ENCODE measurements around the gene UTS2B. TPM values are rescaled to one million over a fixed set of nuclear protein-coding genes. Genes with fewer than 3 reads are reported as not detected.
"Not testable (repeated sequence)": the region's sequence is repeated elsewhere in the genome, so short reads cannot be mapped to it uniquely, and the experiment has no call there.

Gene UTS2B
- total RNA-seq, 2 experiments from 2014 or later, result not detected

DNA sequence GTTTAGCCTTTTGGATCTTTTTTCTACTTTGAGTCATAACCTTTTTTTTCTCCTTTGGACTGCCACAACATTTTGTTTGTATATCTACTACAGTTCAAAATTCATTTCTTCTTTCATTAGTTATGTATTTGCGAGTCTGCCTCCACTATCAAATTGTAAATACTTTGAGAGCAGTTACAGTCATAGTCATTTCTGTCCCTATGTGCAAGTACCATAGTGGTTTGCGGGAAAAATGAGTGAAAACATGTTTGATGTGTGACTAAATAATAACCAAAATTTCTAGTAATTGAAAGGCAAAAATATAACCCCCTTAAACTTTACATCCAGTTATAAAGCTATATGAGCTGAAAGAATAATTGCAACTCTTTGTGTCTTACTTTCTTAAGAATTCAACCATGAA is 46.9 kb downstream of the UTS2B start:
- Mint-ChIP-seq H3K4me1 (ENCODE audit: low read depth) (no peaks in the 10 kb centered on the region), H3K27ac (no peak overlapping the region), H3K9me3 (ENCODE audit: insufficient read depth) (no peaks in the 10 kb centered on the region), H3K36me3 (ENCODE audit: low read depth) (no peaks in the 10 kb centered on the region), H3K4me3 (no peak overlapping the region), H3K27me3 (ENCODE audit: low read depth) (no peaks in the 10 kb centered on the region)
- POLR2A ChIA-PET, result no interaction called here
- DNase-seq (no peak), ATAC-seq (no peak)
- CTCF ChIA-PET, result no interaction called here

GRCh38 chr3:191282251-191283185 is 47.8 kb downstream of the UTS2B start:
- DNase-seq (no peak), ATAC-seq (no peak)
- Mint-ChIP-seq H3K27me3 (ENCODE audit: low read depth) (no peaks in the 10 kb centered on the region), H3K9me3 (ENCODE audit: insufficient read depth) (no peaks in the 10 kb centered on the region), H3K36me3 (ENCODE audit: low read depth) (no peaks in the 10 kb centered on the region), H3K27ac (no peak overlapping the region), H3K4me3 (no peak overlapping the region), H3K4me1 (ENCODE audit: low read depth) (no peaks in the 10 kb centered on the region)
- ChIA-PET POLR2A (no interaction called here), CTCF (no interaction called here)

- ATAC-seq, result no peak
- Mint-ChIP-seq H3K9me3 (ENCODE audit: insufficient read depth) (no peaks in the 10 kb centered on the region), H3K27me3 (ENCODE audit: low read depth) (no peaks in the 10 kb centered on the region), H3K4me3 (no peak overlapping the region), H3K36me3 (ENCODE audit: low read depth) (no peaks in the 10 kb centered on the region), H3K4me1 (ENCODE audit: low read depth) (no peaks in the 10 kb centered on the region), H3K27ac (no peak overlapping the region)
- DNase-seq, result no peak
- ChIA-PET CTCF (no interaction called here), POLR2A (no interaction called here)
Measured at GRCh38 chr3:191280882-191281281, 49.4 kb downstream of the UTS2B start.

- no peaks in the 10 kb centered on the region for H3K36me3 Mint-ChIP-seq (ENCODE audit: low read depth)
- CTCF ChIA-PET, result no interaction called here
Measured at GRCh38 chr3:191280111-191280510, 50.2 kb downstream of the UTS2B start.

DNA sequence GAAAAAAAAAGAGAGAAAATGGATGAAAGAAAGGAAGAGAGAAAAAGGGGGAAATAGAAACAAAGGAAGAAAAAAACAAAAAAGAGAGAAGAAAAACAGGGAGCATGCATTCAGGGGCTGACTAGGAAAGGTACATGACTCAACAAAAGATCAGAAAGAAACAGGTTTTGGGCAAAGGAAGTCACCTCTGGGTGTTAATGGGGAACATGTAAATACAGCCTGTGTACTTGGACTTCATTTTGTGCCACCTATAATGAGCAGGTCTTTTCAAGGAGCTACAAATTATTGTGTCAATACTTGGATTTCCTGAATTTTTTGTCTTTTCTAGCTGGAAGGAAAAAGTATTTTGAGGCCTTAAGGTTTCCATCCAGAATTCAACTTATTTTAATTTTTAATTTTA is 54.6 kb downstream of the UTS2B start:
- no peak for DNase-seq
- CTCF ChIA-PET, result no interaction called here
- H3K9me3 Mint-ChIP-seq (ENCODE audit: insufficient read depth), result no peaks in the 10 kb centered on the region
- no peaks in the 10 kb centered on the region for H3K36me3 Mint-ChIP-seq (ENCODE audit: low read depth)
- no peak for ATAC-seq
- no peaks in the 10 kb centered on the region for H3K4me1 Mint-ChIP-seq (ENCODE audit: low read depth)
- no peak overlapping the region for H3K4me3 Mint-ChIP-seq
- no peak overlapping the region for H3K27ac Mint-ChIP-seq
- H3K27me3 Mint-ChIP-seq (ENCODE audit: low read depth), result no peaks in the 10 kb centered on the region
- POLR2A ChIA-PET, result no interaction called here

More at GRCh38 chr3:191280111-191280510, 50.2 kb downstream of the UTS2B start:
- no peaks in the 10 kb centered on the region for H3K9me3 Mint-ChIP-seq (ENCODE audit: insufficient read depth)
- no peak overlapping the region for H3K27ac Mint-ChIP-seq
- no peaks in the 10 kb centered on the region for H3K27me3 Mint-ChIP-seq (ENCODE audit: low read depth)
- no peaks in the 10 kb centered on the region for H3K4me1 Mint-ChIP-seq (ENCODE audit: low read depth)
- ATAC-seq (no peak), DNase-seq (no peak)
- POLR2A ChIA-PET, result no interaction called here
- H3K4me3 Mint-ChIP-seq, result no peak overlapping the region

GRCh38 chr3:191275244-191275643 is 55.1 kb downstream of the UTS2B start:
- DNase-seq; POLR2A ChIA-PET; H3K4me3 Mint-ChIP-seq; H3K27me3 Mint-ChIP-seq (ENCODE audit: low read depth); H3K4me1 Mint-ChIP-seq (ENCODE audit: low read depth); H3K27ac Mint-ChIP-seq; ATAC-seq; H3K9me3 Mint-ChIP-seq (ENCODE audit: insufficient read depth); CTCF ChIA-PET; H3K36me3 Mint-ChIP-seq (ENCODE audit: low read depth): not testable (repeated sequence)

DNA sequence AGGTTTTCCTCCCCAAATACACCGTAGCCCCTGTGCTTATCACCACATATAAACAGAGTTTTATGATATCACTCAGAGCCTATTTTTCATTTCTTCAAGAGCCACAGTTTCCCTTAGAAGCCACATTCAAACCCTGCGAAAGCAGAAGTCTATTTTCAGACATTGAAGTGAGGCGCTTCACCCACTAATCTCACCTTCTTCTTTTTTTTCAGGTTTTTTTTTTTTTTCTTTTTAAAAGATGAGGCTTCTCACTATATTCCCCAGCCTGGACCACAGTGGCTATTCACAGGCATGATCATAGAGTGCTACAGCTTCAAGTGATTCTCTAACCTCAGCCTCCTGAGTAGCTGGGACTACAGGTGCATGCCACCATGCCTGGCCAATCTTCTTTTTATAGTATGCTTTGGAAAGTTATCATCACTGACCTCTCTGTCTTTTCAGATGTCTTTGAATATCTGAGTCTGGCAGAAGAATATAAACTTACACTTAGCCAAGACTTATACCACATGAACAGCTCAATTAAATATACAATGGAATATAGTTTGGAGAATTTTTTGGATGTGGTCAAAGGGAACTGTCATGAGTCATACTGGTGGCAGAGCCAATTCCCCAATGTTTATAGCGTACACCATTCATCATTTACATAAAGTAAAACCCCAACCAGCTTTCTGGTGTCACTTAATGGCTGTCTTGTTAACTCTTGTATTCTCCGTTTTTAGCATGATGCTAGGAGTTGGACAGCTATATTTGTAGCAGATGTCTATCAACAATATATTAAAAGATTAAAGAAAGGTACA is 60.8 kb downstream of the UTS2B start:
- H3K36me3 Mint-ChIP-seq (ENCODE audit: low read depth), result no peaks in the 10 kb centered on the region
- ChIA-PET POLR2A (no interaction called here), CTCF (no interaction called here)
- no peaks in the 10 kb centered on the region for H3K27me3 Mint-ChIP-seq (ENCODE audit: low read depth)
- no peak overlapping the region for H3K4me3 Mint-ChIP-seq
- H3K9me3 Mint-ChIP-seq (ENCODE audit: insufficient read depth), result no peaks in the 10 kb centered on the region
- ATAC-seq (no peak), DNase-seq (no peak)
- H3K27ac Mint-ChIP-seq, result no peak overlapping the region
- no peaks in the 10 kb centered on the region for H3K4me1 Mint-ChIP-seq (ENCODE audit: low read depth)

DNA sequence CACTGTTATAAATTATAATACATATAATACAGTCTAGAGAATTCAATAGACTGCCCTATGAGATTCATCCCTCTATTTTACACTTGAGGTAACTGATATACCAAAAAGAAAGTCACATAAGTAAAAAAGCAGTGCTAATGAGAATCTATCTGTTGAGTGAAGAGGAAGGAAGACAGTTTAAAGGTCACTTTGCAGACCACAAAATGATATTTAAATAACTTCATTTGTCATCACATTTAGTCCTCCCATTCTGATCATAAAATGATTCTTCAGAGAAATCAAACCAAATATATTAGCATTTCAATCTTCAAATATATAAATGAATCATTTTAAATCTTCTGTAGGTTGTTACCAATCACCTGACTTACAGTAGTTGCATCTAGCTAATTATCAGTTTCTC is 61.6 kb downstream of the UTS2B start:
- POLR2A ChIA-PET, result no interaction called here
- no peaks in the 10 kb centered on the region for H3K9me3 Mint-ChIP-seq (ENCODE audit: insufficient read depth)
- no peak overlapping the region for H3K27ac Mint-ChIP-seq
- no peaks in the 10 kb centered on the region for H3K4me1 Mint-ChIP-seq (ENCODE audit: low read depth)
- H3K4me3 Mint-ChIP-seq, result no peak overlapping the region
- H3K36me3 Mint-ChIP-seq (ENCODE audit: low read depth), result no peaks in the 10 kb centered on the region
- ATAC-seq (no peak), DNase-seq (no peak)
- no peaks in the 10 kb centered on the region for H3K27me3 Mint-ChIP-seq (ENCODE audit: low read depth)
- CTCF ChIA-PET, result no interaction called here

- no peaks in the 10 kb centered on the region for H3K4me1 Mint-ChIP-seq (ENCODE audit: low read depth)
- no peaks in the 10 kb centered on the region for H3K36me3 Mint-ChIP-seq (ENCODE audit: low read depth)
- no peaks in the 10 kb centered on the region for H3K27me3 Mint-ChIP-seq (ENCODE audit: low read depth)
- ChIA-PET CTCF (no interaction called here), POLR2A (no interaction called here)
- no peak overlapping the region for H3K27ac Mint-ChIP-seq
- ATAC-seq, result no peak
- H3K9me3 Mint-ChIP-seq (ENCODE audit: insufficient read depth), result no peaks in the 10 kb centered on the region
- no peak for DNase-seq
- H3K4me3 Mint-ChIP-seq, result no peak overlapping the region
Measured at GRCh38 chr3:191263850-191264249, 66.5 kb downstream of the UTS2B start.

DNA sequence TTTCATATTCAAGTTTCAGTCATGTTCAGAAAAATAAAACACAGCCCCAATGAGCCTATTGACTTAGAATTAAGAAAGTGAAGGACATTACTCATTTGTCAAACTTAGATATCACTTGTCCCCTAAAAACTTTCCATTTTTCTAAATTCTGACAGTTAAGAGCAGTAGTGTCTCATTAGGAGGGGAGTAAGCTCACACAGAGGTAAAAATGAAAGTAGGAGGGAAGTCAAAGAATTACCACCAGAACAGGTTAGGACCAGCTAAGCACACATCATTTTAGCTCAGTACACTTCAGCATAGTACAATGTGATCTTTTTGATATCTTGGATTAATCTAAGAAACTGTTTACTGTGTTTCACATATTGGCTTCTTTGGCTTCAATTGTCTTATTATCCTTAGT is 67.0 kb downstream of the UTS2B start:
- Mint-ChIP-seq H3K36me3 (ENCODE audit: low read depth) (no peaks in the 10 kb centered on the region), H3K4me1 (ENCODE audit: low read depth) (no peaks in the 10 kb centered on the region), H3K27ac (no peak overlapping the region), H3K9me3 (ENCODE audit: insufficient read depth) (no peaks in the 10 kb centered on the region), H3K27me3 (ENCODE audit: low read depth) (no peaks in the 10 kb centered on the region), H3K4me3 (no peak overlapping the region)
- CTCF ChIA-PET, result no interaction called here
- POLR2A ChIA-PET, result no interaction called here
- DNase-seq (no peak), ATAC-seq (no peak)

DNA sequence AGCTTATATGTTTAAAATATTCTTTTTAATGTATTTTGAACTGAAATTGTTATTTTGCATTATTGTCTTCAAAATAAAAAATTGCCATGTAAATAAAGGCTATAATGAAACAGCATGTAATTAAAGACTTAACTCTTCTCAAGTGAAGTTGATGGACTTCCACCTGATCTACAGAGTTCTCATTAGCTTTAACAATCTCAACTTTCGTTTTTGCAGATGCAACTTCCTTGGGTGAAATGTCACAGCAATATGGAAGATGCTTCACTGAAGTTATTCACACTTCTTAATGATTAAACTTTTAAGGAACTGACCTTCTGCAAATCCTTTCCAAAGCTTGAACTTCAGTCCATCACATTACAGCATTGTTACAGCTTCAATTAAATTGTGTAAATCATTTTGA is 67.7 kb downstream of the UTS2B start:
- CTCF ChIA-PET, result no interaction called here
- Mint-ChIP-seq H3K4me1 (ENCODE audit: low read depth) (no peaks in the 10 kb centered on the region), H3K9me3 (ENCODE audit: insufficient read depth) (no peaks in the 10 kb centered on the region), H3K27ac (no peak overlapping the region), H3K4me3 (no peak overlapping the region), H3K27me3 (ENCODE audit: low read depth) (no peaks in the 10 kb centered on the region), H3K36me3 (ENCODE audit: low read depth) (no peaks in the 10 kb centered on the region)
- ATAC-seq, result no peak
- POLR2A ChIA-PET, result no interaction called here
- no peak for DNase-seq

- Mint-ChIP-seq H3K4me1 (ENCODE audit: low read depth) (no peaks in the 10 kb centered on the region), H3K36me3 (ENCODE audit: low read depth) (no peaks in the 10 kb centered on the region), H3K9me3 (ENCODE audit: insufficient read depth) (no peaks in the 10 kb centered on the region), H3K27ac (no peak overlapping the region), H3K27me3 (ENCODE audit: low read depth) (no peaks in the 10 kb centered on the region), H3K4me3 (no peak overlapping the region)
- CTCF ChIA-PET, result no interaction called here
- ATAC-seq (no peak), DNase-seq (no peak)
- POLR2A ChIA-PET, result no interaction called here
Measured at GRCh38 chr3:191261304-191261638, 69.1 kb downstream of the UTS2B start.
